ENCODE results near the gene LAMTOR4. TPM values are rescaled to one million over a fixed set of nuclear protein-coding genes. Genes with fewer than 3 reads are reported as not detected.

LAMTOR4 gene
- total RNA-seq, 1 experiment from 2014 or later = 107 TPM

GRCh38 chr7:100115026-100115425 lies 33.7 kb upstream of the LAMTOR4 start:
- Histone ChIP-seq H3K9me2 (replicated peaks; ENCODE audit: low read length) (no peaks in the 10 kb centered on the region), H3K4me3 (ENCODE audit: low read length) (no peak overlapping the region), H3K79me2 (ENCODE audit: low read length) (peaks cover 11% of the 10 kb centered on the region), H3K27me3 (ENCODE audit: low read length) (no peaks in the 10 kb centered on the region), H3K27ac (ENCODE audit: low read length) (no peak overlapping the region), H4K20me1 (ENCODE audit: low read length) (no peaks in the 10 kb centered on the region), H2AFZ (ENCODE audit: low read length) (no peak overlapping the region), H3K4me2 (ENCODE audit: low read length) (no peak overlapping the region), H3K4me1 (ENCODE audit: insufficient read depth, low read length) (0 out of 2 replicates have a peak, but pooled peaks cover 5% of the 10 kb centered on the region), H3K36me3 (ENCODE audit: low read depth, low read length) (peaks cover 3% of the 10 kb centered on the region), H3F3A (ENCODE audit: low read length, unreplicated experiment) (no peaks in the 10 kb centered on the region), H3K9me3 (ENCODE audit: low read length) (no peaks in the 10 kb centered on the region), H3K9ac (ENCODE audit: low read length) (no peak overlapping the region)
- no peak for TF ChIP-seq CTCF (conservative IDR thresholded peaks at IDR 0.05; ENCODE audit: low read depth, low read length)
- no peak for TF ChIP-seq EZH2phosphoT487 (IDR thresholded peaks at IDR 0.05; ENCODE audit: borderline replicate concordance, low read length)
- no peak for TF ChIP-seq EZH2 (IDR thresholded peaks at IDR 0.05; ENCODE audit: low read length, unreplicated experiment)
- ATAC-seq = no peak
- ChIA-PET POLR2A (ENCODE audit: unreplicated experiment) (no interaction called here), CTCF (no interaction called here)
- no peak for DNase-seq
- intact Hi-C loops (cut with micrococcal nuclease) = no loop called here
- BruUV-seq (replicated peaks) = no TSS peak

GRCh38 chr7:100118388-100119071 lies 30.2 kb upstream of the LAMTOR4 start:
- H3K27ac ChIP-seq (ENCODE audit: low read length) = peak overlapping the region; percentile 49
- intact Hi-C loops (cut with micrococcal nuclease) = loop anchor here (2.0 kb wide), 1 partner anchor 18 kb away; the partner anchor contains the start of genes AP4M1 and MCM7
- H4K20me1 ChIP-seq (ENCODE audit: low read length) = no peaks in the 10 kb centered on the region
- DNase-seq (no peak), ATAC-seq (no peak)
- peaks cover 13% of the 10 kb centered on the region; the same call in 1 of the 2 replicates for H3K4me1 ChIP-seq (ENCODE audit: insufficient read depth, low read length)
- peak overlapping the region; percentile 87 for H3K9ac ChIP-seq (ENCODE audit: low read length)
- ChIA-PET POLR2A (ENCODE audit: unreplicated experiment) (no interaction called here), CTCF (no interaction called here)
- no peaks in the 10 kb centered on the region for H3K9me3 ChIP-seq (ENCODE audit: low read length)
- no peaks in the 10 kb centered on the region for H3F3A ChIP-seq (ENCODE audit: low read length, unreplicated experiment)
- no peaks in the 10 kb centered on the region for H3K36me3 ChIP-seq (ENCODE audit: low read depth, low read length)
- no peaks in the 10 kb centered on the region for H3K27me3 ChIP-seq (ENCODE audit: low read length)
- peaks cover 16% of the 10 kb centered on the region for H3K79me2 ChIP-seq (ENCODE audit: low read length)
- no peaks in the 10 kb centered on the region for H3K9me2 ChIP-seq (replicated peaks; ENCODE audit: low read length)
- H3K4me2 ChIP-seq (ENCODE audit: low read length) = peak overlapping the region; percentile 97
- TF ChIP-seq EZH2phosphoT487 (IDR thresholded peaks at IDR 0.05; ENCODE audit: borderline replicate concordance, low read length) = no peak
- TF ChIP-seq EZH2 (IDR thresholded peaks at IDR 0.05; ENCODE audit: low read length, unreplicated experiment) = no peak
- no peak for TF ChIP-seq CTCF (conservative IDR thresholded peaks at IDR 0.05; ENCODE audit: low read depth, low read length)
- BruUV-seq (replicated peaks) = TSS peak; percentile 62
- H3K4me3 ChIP-seq (ENCODE audit: low read length) = peak overlapping the region; percentile 98
- peak overlapping the region; percentile 96 for H2AFZ ChIP-seq (ENCODE audit: low read length)
